Activated naive CD8-positive, alpha-beta T cell (primary cell): ENCODE data around the gene C19orf81.
A peak's percentile ranks its signal among the peaks of the same experiment; 100 is the strongest.

Experiments used
- H3K27ac Mint-ChIP-seq: one replicate; pipeline ENCODE4 v1.8.0; 2021; ENCODE audit warnings: mixed read lengths
- H3K27me3 Mint-ChIP-seq: one replicate; pipeline ENCODE4 v1.8.0; 2021; ENCODE audit warnings: mixed read lengths
- H3K36me3 Mint-ChIP-seq: one replicate; pipeline ENCODE4 v1.8.0; 2021; ENCODE audit warnings: mixed read lengths
- H3K4me1 Mint-ChIP-seq: one replicate; pipeline ENCODE4 v1.8.0; 2021; ENCODE audit warnings: low read depth, mixed read lengths
- H3K4me3 Mint-ChIP-seq: one replicate; pipeline ENCODE4 v1.8.0; 2021; ENCODE audit warnings: mild to moderate bottlenecking, mixed read lengths
- H3K9me3 Mint-ChIP-seq: one replicate; pipeline ENCODE4 v1.8.0; 2021; ENCODE audit warnings: low read depth, mixed read lengths

The C19orf81 gene

DNA sequence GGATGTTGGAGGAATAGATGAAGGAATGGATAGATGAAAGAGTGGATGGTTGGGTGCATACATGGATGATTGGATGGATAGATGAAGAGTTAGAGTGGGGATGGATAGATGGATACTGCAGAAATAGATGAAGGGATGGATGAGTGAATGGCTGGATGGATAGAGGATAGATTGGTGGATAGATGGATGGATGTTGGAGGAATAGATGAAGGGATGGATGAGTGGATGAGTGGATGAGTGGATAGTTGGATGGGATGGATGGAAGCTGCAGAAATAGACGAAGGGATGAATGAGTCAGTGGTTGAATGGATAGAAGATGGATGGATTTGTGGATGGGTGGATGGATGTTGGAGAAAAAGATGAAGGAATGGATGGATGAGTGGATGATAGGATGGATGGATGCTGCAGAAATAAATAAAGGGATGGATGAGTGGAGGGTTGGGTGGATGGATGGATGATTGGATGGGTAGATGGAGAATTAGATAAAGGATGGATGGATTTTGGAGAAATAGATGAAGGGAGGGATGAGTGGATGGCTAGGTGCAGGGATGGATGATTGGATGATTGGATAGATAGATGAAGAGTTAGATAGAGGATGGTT lies 4.8 kb upstream of the C19orf81 start:
- Mint-ChIP-seq H3K36me3 (no peaks in the 10 kb centered on the region), H3K4me1 (peaks cover 2% of the 10 kb centered on the region), H3K4me3 (no peak overlapping the region), H3K27ac (no peak overlapping the region), H3K27me3 (peaks cover 21% of the 10 kb centered on the region), H3K9me3 (no peaks in the 10 kb centered on the region)

DNA sequence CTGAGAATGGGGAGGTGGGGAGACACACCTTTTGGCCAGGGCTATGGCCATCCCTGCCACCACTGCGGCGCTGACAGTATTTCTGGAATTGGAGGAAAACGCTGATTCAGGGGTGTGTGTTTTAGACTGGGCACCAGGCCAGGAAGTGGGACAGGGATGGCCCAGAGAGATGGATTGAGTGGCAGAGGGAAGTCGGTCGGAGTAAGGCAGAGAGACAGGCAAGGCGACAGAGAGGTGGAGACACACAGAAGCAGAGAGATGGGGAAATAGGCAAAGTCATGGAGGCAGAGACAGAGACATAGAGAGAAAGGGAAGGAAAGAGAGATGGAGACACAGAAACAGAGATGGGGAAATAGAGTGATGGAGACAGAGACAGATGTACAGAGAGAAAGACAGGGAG lies 4.1 kb upstream of the C19orf81 start:
- Mint-ChIP-seq H3K27ac (no peak overlapping the region), H3K27me3 (peaks cover 21% of the 10 kb centered on the region), H3K36me3 (no peaks in the 10 kb centered on the region), H3K9me3 (no peaks in the 10 kb centered on the region), H3K4me1 (peaks cover 2% of the 10 kb centered on the region), H3K4me3 (no peak overlapping the region)

DNA sequence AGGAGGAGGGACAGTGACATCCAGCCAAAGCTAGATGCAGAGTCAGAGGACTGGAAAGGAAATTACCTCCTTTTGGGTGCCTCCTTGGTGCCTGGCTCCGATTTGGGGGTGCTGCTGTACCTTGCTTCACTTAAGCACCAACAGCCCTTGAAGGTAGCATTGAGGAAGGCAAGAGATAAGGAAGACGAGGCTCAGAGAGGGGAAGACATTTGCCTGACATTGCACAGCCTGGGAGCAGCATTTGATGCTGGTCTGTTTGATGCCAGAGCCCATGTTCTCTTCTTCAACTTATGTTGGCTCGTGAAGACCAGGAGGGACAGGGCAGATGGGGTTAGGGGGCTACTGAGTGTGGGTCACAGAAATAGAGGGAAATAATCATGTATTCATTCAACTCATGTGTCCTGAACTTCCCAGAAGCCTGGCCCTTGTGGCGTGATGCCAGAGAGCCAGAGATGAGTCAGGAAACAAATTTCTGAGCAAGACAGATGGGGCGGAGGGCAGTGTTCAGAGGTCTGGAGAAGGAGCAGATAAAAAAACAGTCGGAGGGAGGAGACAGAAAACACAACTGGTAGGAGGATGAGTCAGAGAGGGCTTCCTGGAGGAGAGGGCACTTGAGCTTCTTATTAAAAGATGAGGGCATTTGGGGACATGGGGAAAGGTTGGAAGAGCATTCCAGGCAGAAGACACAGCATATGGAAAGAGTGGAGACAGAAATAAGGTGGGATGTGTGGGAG lies 3.0 kb upstream of the C19orf81 start:
- no peak overlapping the region for H3K4me3 Mint-ChIP-seq
- H3K36me3 Mint-ChIP-seq, result no peaks in the 10 kb centered on the region
- H3K27me3 Mint-ChIP-seq, result peaks cover 14% of the 10 kb centered on the region
- H3K27ac Mint-ChIP-seq, result no peak overlapping the region
- H3K9me3 Mint-ChIP-seq, result no peaks in the 10 kb centered on the region
- no peaks in the 10 kb centered on the region for H3K4me1 Mint-ChIP-seq

- Mint-ChIP-seq H3K27ac (no peak overlapping the region), H3K4me1 (no peaks in the 10 kb centered on the region), H3K36me3 (no peaks in the 10 kb centered on the region), H3K4me3 (no peak overlapping the region), H3K27me3 (peaks cover 16% of the 10 kb centered on the region), H3K9me3 (no peaks in the 10 kb centered on the region)
These were observed 1.2 kb upstream of the C19orf81 start for GRCh38 chr19:50647879-50648615.

DNA sequence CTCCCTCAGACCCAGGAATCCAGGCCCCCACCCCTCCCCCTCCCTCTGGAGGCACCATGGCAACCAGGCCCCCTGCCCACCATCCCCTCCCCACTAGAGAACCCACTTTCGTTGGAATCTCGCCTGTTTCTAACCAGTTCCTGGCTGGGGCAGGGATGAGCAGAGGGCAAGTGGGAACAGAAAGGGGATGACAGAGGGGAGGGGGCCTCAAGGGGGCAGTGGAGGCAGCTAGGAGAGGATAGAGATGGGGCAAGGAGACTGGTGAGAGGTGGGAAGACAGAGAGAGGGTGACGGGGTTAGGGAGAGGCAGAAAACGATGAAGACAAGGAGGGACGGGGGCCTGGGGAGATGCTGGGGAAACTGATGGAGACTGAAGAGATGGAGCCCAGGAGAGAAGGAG lies 586 bp upstream of the C19orf81 start:
- Mint-ChIP-seq H3K4me3 (no peak overlapping the region), H3K27ac (no peak overlapping the region), H3K9me3 (no peaks in the 10 kb centered on the region), H3K4me1 (no peaks in the 10 kb centered on the region), H3K27me3 (peaks cover 20% of the 10 kb centered on the region), H3K36me3 (no peaks in the 10 kb centered on the region)

- no peak overlapping the region for H3K27ac Mint-ChIP-seq
- no peaks in the 10 kb centered on the region for H3K9me3 Mint-ChIP-seq
- H3K4me1 Mint-ChIP-seq, result no peaks in the 10 kb centered on the region
- H3K27me3 Mint-ChIP-seq, result peaks cover 31% of the 10 kb centered on the region
- H3K4me3 Mint-ChIP-seq, result no peak overlapping the region
- peaks cover 3% of the 10 kb centered on the region for H3K36me3 Mint-ChIP-seq
These were observed 1.9 kb downstream of the C19orf81 start for GRCh38 chr19:50651174-50651573.

DNA sequence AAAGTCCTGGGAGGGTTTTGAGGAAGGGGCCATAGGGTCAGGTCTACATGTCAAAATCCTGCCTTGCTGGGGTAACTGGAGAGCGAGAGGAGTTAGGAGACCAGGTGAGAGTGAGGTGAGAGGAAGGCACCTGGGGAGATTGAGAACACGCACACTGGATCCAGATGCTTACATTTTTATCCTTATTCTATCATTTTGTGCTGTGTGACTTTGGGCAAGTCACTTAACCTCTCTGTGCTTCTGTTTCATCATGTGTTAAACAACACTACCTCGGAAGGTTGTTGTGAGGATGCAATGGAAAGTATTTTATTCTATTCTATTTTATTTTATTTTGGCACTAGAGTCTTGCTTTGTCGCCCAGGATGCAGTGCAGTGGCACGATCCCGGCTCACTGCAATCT lies 3.5 kb downstream of the C19orf81 start:
- H3K36me3 Mint-ChIP-seq, result peaks cover 3% of the 10 kb centered on the region
- no peak overlapping the region for H3K4me3 Mint-ChIP-seq
- peaks cover 6% of the 10 kb centered on the region for H3K4me1 Mint-ChIP-seq
- peak overlapping the region; percentile 0 for H3K27ac Mint-ChIP-seq
- H3K9me3 Mint-ChIP-seq, result peaks cover 5% of the 10 kb centered on the region
- H3K27me3 Mint-ChIP-seq, result peaks cover 29% of the 10 kb centered on the region

- Mint-ChIP-seq H3K27ac (no peak overlapping the region), H3K27me3 (peaks cover 28% of the 10 kb centered on the region), H3K4me3 (no peak overlapping the region), H3K4me1 (peaks cover 18% of the 10 kb centered on the region), H3K9me3 (peaks cover 5% of the 10 kb centered on the region), H3K36me3 (peaks cover 3% of the 10 kb centered on the region)
These were observed 5.6 kb downstream of the C19orf81 start for GRCh38 chr19:50654882-50655281.

DNA sequence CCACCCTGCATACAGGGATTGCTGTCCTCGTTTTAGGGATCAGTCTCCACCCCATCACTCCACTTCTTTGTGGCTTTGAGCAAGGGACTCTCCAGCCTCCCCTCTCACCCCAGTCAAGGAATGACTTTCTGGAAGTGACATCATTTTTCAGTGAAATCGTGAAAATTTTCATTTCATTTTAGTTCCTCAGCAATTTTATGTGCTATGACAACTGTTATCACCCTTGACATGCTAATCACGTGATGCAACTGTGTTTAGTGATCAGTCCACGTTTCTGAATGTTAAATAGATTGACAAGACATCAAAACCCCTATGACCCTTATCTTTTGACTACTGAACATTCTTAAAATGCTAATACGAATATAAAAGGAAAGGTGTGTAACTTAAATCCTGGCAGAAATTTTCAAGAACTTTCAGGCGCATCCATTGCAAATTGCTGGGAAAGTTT lies 8.0 kb downstream of the C19orf81 start:
- H3K27me3 Mint-ChIP-seq, result peaks cover 36% of the 10 kb centered on the region
- peak overlapping the region; percentile 86 for H3K4me3 Mint-ChIP-seq
- peak overlapping the region; percentile 54 for H3K27ac Mint-ChIP-seq
- H3K36me3 Mint-ChIP-seq, result peaks cover 3% of the 10 kb centered on the region
- peaks cover 20% of the 10 kb centered on the region for H3K4me1 Mint-ChIP-seq
- H3K9me3 Mint-ChIP-seq, result peaks cover 5% of the 10 kb centered on the region

DNA sequence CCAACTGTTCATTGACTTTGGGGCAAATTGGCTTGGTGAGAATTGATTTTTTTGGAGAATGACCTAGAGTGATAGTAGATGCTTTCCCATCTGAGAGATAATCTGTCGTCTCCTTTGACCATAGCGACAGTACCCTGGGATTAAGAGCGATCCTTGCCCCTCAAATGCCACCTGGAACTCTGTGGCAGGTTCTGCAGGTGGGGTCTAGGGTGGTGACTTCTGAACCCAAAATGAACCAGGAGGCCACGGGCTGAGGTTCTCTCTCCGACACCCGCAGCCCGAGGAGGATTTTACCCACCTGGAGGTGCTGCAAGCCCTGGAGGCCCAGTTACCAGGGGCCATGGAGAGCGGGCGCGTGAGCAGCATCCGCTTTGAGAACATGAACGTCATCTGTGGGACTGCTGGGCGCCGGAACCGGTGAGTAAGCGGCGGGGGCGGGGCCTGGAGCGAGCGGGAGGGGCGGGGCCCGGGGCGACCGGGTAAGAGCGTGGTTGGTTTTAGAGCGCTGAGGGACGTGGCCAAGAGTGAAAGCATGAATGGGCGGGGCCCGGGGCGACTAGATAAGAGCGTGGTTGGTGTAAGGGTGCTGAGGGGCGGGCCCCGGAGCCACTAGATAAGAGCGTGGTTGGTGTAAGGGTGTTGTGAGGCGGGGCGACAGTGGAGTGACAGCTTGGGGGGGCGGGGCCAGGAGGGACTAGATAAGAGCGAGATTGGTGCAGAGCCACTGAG lies 8.6 kb downstream of the C19orf81 start:
- Mint-ChIP-seq H3K27me3 (peaks cover 31% of the 10 kb centered on the region), H3K9me3 (peaks cover 5% of the 10 kb centered on the region), H3K27ac (peak overlapping the region; percentile 91)

GRCh38 chr19:50658441-50659317 lies 9.4 kb downstream of the C19orf81 start:
- Mint-ChIP-seq H3K27ac (peak overlapping the region; percentile 91), H3K36me3 (peaks cover 3% of the 10 kb centered on the region), H3K27me3 (peaks cover 29% of the 10 kb centered on the region), H3K4me1 (peaks cover 20% of the 10 kb centered on the region), H3K9me3 (peaks cover 5% of the 10 kb centered on the region), H3K4me3 (peak overlapping the region; percentile 86)

More for the DNA sequence above, 8.6 kb downstream of the C19orf81 start:
- peaks cover 3% of the 10 kb centered on the region for H3K36me3 Mint-ChIP-seq
- peak overlapping the region; percentile 86 for H3K4me3 Mint-ChIP-seq
- H3K4me1 Mint-ChIP-seq, result peaks cover 20% of the 10 kb centered on the region

DNA sequence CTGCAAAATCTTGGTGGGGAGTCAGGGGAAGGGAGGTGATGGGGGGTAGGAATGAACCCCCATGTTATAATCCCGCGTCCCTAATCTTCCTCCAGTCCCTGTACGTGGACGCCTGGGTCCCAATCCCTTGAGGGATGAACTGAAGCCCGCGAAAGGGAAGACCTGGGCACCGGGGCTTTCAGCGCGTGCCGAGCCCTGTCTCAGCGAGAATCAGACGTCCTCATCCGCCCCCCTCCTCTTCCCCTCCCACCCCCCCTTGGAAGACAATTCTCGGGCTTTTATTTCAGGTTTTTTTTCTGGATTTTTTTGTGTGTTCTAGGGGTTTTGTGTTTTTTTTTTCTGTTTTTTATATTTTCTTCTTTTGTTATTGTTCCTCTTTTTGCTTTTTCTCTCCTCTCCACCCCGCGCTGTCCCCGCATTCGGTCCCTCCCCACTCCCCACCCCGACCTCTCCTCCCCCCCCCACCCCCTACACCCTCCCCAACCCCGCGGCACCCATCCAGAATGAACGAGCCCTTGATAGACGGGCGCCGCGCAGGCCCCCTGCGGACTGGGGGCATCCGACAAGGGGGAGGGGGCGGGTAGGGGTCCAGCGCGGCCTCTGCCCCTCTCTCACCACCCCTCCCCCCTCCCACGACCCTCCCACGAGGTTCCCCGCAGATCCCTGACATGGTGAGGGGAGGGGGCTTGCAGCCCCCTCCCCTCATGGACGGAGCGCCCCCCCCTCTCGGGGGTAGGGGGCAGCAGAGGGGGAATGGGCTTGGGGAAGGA lies 10.3 kb downstream of the C19orf81 start:
- Mint-ChIP-seq H3K27me3 (peaks cover 32% of the 10 kb centered on the region), H3K4me3 (peak overlapping the region; percentile 35), H3K36me3 (peaks cover 3% of the 10 kb centered on the region), H3K9me3 (peaks cover 5% of the 10 kb centered on the region), H3K4me1 (peaks cover 20% of the 10 kb centered on the region), H3K27ac (no peak overlapping the region)

GRCh38 chr19:50660088-50660366 lies 10.8 kb downstream of the C19orf81 start:
- H3K27ac Mint-ChIP-seq, result no peak overlapping the region
- peaks cover 5% of the 10 kb centered on the region for H3K9me3 Mint-ChIP-seq
- peak overlapping the region; percentile 46 for H3K4me3 Mint-ChIP-seq
- peaks cover 20% of the 10 kb centered on the region for H3K4me1 Mint-ChIP-seq
- H3K36me3 Mint-ChIP-seq, result no peaks in the 10 kb centered on the region
- H3K27me3 Mint-ChIP-seq, result peaks cover 28% of the 10 kb centered on the region
